HG02588 (cell line): ENCODE data around the gene GAN.
"Not testable (repeated sequence)": the region's sequence is repeated elsewhere in the genome, so short reads cannot be mapped to it uniquely, and the experiment has no call there.

Source experiments
- ATAC-seq: cut with Tn5 transposase; IDR thresholded peaks from one replicate; pipeline ENCODE4 v1.9.1; 2021; ENCODE audit warnings: mild to moderate bottlenecking, moderate library complexity; ENCODE audit not compliant: unreplicated experiment

GAN gene

DNA sequence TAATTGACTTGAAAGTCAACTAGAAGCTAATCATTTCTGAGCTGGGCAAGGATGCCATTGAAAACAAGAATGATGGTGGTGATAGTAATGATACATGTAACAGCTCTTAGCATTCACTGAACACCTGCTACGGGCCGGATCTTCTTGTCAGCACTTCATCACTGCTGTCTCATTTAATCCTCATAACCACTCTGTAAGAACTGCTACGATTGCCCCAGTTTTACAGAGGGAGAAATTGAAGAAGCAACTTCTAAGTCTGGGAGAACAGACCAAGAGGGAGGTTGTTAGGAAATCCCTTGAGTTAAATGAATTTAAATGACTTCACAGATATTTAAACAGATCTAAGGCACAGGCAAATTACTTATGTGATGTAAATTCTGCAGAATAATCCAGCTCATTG lies 7.0 kb upstream of the GAN start:
- no peak for ATAC-seq

DNA sequence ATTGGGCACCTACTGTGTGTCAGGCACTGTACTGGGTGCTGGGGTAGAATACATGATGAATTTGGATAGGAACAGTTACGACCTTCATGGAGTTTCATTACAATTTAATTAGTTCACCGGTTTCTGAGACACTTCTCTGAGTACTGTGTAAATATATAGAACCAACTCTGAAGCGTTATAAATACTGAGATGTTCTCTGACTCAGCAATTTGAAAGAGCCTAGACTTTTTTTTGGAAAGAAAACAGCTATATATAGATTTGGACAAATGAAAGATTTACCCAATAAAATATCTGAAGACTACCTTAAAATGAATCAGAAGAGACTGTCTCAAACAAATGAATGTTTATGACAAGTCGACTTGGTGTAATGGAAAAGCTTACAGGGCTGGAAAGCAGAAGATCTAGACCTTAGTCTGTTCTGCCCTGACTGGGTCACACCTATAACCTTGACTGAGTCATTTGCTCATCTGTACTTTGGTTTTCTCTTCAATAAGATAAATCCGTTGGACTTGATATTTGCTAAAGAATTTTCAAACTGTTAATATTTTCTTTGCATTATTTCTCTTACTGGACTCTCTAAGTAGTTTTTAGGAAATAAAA lies 4.6 kb upstream of the GAN start:
- no peak for ATAC-seq

GRCh38 chr16:81311762-81312161 lies 3.0 kb upstream of the GAN start:
- ATAC-seq = no peak

DNA sequence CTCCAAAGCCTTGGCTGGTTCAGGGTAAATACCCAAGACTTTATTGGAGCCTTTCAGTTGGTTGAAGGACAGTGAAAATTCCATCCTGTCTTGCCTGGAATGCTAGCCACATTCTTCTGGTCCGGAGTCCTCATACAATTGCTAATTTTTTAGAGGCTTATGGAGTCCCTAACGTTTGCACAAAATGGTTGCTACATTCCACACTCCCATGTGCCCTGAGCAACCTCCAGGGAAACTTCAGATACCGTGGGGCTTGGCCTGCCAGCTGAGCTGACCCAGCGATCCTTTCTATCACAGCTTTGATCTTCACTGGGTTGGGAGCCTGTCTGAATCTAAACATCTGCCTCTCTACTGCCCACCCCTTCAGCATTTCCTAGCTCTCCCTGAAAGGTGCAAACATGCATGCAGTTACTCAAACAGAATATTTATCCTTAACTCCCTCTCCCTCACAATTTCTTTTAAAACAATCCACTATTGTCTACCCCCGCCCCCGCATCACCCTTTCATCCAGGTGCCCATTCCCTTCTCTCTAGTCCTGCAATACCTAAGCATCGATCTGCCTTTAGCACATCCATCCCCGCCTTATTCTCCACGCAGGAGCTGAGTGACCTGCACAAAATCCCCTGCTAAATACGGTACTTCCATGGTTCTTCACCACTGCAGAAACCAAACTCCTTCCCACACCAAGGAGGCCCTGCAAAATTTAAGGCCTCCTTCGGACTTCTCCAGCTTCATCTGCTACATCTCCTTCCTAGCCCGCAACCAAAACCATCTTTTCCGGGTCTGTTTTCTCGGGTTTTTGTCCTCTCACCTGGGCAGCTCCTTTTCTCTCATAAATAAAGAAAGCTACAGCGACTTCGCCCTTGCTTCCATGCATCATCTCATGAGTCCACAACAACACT lies 810 bp upstream of the GAN start:
- no peak for ATAC-seq

- ATAC-seq = peak; percentile 23
Measured at GRCh38 chr16:81315271-81316175, 761 bp downstream of the GAN start.

DNA sequence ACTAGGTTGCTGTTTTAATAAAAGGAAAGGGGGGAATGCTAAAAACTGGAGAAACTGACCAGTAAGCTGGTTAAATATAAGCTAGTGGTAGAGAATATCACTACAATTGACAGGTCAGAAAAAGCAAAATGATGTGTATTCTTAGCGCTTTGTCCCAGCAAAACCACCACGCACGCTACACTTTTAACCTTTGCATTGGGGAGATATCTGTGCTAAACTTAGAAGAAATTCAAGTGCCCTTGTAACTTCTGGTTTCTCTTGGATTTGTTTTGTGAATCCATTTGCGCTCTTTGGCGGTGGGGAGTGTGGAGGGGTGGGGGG lies 1.4 kb downstream of the GAN start:
- no peak for ATAC-seq

GRCh38 chr16:81318711-81319110 lies 3.9 kb downstream of the GAN start:
- no peak for ATAC-seq

DNA sequence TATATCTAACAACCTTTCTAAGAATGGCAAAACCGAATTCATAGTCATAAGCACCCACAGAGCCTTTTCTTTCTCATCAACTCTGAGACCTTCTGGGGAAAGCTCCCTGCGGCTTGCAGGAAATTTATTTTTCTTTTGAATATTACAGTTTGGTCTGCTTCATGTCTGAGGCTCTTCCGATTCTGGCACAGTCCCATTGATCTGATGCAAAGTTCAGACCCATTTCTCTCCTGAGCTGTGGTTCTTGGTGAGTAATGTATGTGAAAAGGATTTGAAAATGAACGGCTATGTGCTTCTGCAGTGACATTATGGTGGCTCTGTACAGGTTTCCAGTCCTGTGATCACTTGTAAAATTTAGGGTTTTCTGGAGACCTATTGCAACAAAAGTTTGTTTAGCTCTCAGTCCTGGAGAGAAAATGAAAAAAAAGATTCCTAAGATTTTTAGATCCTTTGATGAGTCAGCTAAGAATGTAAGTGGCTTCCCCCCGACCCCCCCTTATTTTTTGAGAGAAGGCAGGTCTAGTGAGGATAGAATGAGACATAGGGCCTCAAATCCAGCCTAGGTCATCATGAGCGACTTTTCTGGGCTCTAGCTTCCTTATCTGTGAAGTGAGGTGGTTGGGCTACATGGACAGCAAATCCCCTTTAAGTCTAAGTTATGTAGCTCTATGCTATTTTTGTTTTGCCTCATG lies 4.6 kb downstream of the GAN start:
- no peak for ATAC-seq

GRCh38 chr16:81321039-81321438 lies 6.3 kb downstream of the GAN start:
- ATAC-seq = no peak

DNA sequence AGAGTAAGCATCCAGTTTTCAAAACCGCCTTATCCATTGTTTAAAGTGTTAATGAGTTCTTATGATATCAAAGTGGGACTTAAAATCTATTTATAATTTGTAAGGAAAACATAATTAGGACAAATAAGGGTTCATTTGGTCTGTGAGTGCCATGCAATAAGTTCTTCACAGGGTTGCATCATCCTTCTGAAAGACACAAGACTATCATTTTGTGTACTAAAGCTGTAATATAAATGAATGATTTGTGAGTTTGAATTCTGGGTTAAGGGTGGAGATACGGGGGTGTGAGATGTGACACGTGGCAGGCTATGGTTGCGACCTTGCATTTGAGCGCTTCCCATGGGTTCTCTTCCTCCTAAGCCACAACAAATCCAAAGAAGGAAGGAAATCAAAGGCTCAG lies 6.8 kb downstream of the GAN start:
- ATAC-seq = no peak

- no peak for ATAC-seq
Measured at GRCh38 chr16:81324808-81325207, 10.0 kb downstream of the GAN start.

DNA sequence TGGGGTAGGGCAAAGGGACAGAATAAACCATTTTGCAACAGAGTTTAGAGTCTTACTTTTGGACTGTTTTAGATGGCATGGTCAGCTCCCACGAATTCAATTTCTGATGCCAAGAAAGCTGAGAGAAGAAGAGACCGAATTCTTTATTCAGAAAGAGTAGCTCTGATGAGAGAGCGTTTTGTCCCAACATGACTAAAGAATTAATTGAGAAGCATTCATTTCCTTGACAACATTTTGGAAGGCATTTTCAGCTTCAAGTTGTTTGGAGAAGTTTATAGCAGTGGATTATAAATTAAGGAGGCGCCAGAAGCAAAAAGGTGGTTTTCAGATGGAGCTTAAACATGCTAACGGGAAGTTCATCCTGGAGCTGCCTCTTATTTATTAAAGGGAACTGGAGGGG lies 12.2 kb downstream of the GAN start:
- ATAC-seq = no peak

DNA sequence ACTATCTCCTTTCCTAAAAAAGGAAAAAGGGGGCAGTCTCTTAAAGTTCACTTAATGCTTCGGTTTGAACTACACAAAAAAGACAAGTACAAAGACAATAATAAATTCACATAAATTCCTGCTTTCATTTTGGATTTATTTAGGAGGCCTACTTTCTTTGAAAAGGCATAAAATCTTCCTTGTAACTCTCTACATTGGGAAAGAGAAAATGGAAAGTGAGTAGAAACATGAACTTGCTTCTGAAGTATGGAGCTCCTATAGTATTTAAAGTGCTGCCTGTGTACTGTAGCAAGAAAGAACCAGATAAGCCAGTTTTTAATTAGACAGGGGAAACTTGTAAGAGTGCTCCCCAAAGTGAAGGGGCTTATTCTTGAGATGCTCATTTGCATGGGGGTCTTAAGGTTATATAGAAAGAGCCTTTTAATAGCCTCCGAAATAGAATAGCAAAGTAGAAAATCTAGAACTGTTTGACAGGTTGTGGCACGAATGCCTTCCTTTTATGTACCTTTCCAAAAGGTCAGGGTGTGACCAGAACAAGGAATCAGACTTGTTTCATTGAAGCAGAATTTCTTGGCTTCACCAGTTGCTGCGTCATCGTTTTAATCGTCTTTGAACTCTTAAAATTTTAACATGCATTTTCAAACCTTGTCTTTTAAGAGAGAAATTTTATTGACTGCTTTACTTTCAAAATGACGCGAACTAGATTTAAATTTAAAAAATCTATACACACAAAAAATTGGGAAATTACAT lies 12.9 kb downstream of the GAN start:
- ATAC-seq = no peak

- ATAC-seq = no peak
Measured at GRCh38 chr16:81329947-81330346, 15.2 kb downstream of the GAN start.

- no peak for ATAC-seq
Measured at GRCh38 chr16:81333356-81333755, 18.6 kb downstream of the GAN start.

GRCh38 chr16:81335669-81336068 lies 20.9 kb downstream of the GAN start:
- no peak for ATAC-seq

GRCh38 chr16:81337097-81337496 lies 22.3 kb downstream of the GAN start:
- no peak for ATAC-seq

DNA sequence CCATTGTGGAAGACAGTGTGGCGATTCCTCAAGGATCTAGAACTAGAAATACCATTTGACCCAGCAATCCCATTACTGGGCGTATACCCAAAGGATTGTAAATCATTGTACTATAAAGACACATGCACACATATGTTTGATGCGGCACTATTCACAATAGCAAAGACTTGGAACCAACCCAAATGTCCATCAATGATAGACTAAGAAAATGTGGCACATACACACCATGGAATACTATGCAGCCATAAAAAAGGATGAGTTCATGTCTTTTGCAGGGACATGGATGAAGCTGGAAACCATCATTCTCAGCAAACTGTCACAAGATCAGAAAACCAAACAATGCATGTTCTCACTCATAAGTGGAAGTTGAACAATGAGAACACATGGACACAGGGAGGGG lies 30.4 kb downstream of the GAN start:
- not testable (repeated sequence) for ATAC-seq

DNA sequence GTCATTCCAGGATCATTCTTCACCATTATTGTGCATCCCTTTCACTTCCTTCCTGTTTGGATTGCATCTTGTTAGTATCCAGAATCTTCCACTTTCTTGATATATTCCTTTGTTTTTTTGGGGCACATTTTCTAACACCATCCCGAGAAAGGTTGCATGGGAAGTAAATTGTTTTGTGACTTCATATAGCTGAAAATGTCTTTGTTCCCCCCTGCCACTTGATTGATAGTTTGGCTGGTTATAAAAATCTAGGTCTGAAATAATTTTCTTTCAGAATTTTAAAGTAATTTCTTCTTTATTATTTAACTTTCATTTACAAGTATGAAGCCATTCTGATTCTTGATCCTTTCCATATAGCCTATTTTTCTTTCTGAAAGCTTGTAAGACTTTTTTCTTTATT lies 32.7 kb downstream of the GAN start:
- no peak for ATAC-seq

GRCh38 chr16:81349608-81350305 lies 35.0 kb downstream of the GAN start:
- no peak for ATAC-seq
